ENCODE measurements around the gene OSBPL7. TPM values are rescaled to one million over a fixed set of nuclear protein-coding genes. Genes with fewer than 3 reads are reported as not detected.

The OSBPL7 gene
- total RNA-seq, 1 experiment from 2014 or later = 5.1 TPM

GRCh38 chr17:47823519-47823918 lies 1.9 kb upstream of the OSBPL7 start:
- DNase-seq (ENCODE audit: low read depth) = no peak

GRCh38 chr17:47822785-47823184 lies 1.2 kb upstream of the OSBPL7 start:
- no peak for DNase-seq (ENCODE audit: low read depth)

- no peak for DNase-seq (ENCODE audit: low read depth)
These were observed 567 bp downstream of the OSBPL7 start for GRCh38 chr17:47821031-47821423.

GRCh38 chr17:47820033-47820789 lies 1.4 kb downstream of the OSBPL7 start:
- no peak for DNase-seq (ENCODE audit: low read depth)

GRCh38 chr17:47819475-47819874 lies 2.1 kb downstream of the OSBPL7 start:
- DNase-seq (ENCODE audit: low read depth) = no peak

- no peak for DNase-seq (ENCODE audit: low read depth)
These were observed 3.4 kb downstream of the OSBPL7 start for GRCh38 chr17:47818002-47818695.

- DNase-seq (ENCODE audit: low read depth) = no peak
These were observed 4.6 kb downstream of the OSBPL7 start for GRCh38 chr17:47816947-47817346.

GRCh38 chr17:47816111-47816735 lies 5.4 kb downstream of the OSBPL7 start:
- no peak for DNase-seq (ENCODE audit: low read depth)

- DNase-seq (ENCODE audit: low read depth) = no peak
These were observed 6.3 kb downstream of the OSBPL7 start for GRCh38 chr17:47815106-47815918.

- DNase-seq (ENCODE audit: low read depth) = no peak
These were observed 8.0 kb downstream of the OSBPL7 start for GRCh38 chr17:47813512-47814031.

- no peak for DNase-seq (ENCODE audit: low read depth)
These were observed 8.5 kb downstream of the OSBPL7 start for GRCh38 chr17:47813077-47813476.

- no peak for DNase-seq (ENCODE audit: low read depth)
These were observed 9.3 kb downstream of the OSBPL7 start for GRCh38 chr17:47812146-47812920.

- DNase-seq (ENCODE audit: low read depth) = no peak
These were observed 9.9 kb downstream of the OSBPL7 start for GRCh38 chr17:47811709-47812108.

GRCh38 chr17:47810901-47811635 lies 10.5 kb downstream of the OSBPL7 start:
- DNase-seq (ENCODE audit: low read depth) = no peak

GRCh38 chr17:47810200-47810821 lies 11.3 kb downstream of the OSBPL7 start:
- DNase-seq (ENCODE audit: low read depth) = peak; percentile 96

- no peak for DNase-seq (ENCODE audit: low read depth)
These were observed 12.6 kb downstream of the OSBPL7 start for GRCh38 chr17:47808830-47809480.

- no peak for DNase-seq (ENCODE audit: low read depth)
These were observed 13.4 kb downstream of the OSBPL7 start for GRCh38 chr17:47808036-47808829.

GRCh38 chr17:47807421-47807820 lies 14.2 kb downstream of the OSBPL7 start:
- DNase-seq (ENCODE audit: low read depth) = no peak

GRCh38 chr17:47806913-47807255 lies 14.7 kb downstream of the OSBPL7 start:
- no peak for DNase-seq (ENCODE audit: low read depth)
